Measurements from ENCODE around the gene TCEA2. TPM values are rescaled to one million over a fixed set of nuclear protein-coding genes. Genes with fewer than 3 reads are reported as not detected.

Gene TCEA2
- total and polyA plus RNA-seq, 2 of the 13 experiments (the other 11 are each of a cell fraction or from before 2014, with no cell fraction given) = 28.1 to 33.7 TPM

DNA sequence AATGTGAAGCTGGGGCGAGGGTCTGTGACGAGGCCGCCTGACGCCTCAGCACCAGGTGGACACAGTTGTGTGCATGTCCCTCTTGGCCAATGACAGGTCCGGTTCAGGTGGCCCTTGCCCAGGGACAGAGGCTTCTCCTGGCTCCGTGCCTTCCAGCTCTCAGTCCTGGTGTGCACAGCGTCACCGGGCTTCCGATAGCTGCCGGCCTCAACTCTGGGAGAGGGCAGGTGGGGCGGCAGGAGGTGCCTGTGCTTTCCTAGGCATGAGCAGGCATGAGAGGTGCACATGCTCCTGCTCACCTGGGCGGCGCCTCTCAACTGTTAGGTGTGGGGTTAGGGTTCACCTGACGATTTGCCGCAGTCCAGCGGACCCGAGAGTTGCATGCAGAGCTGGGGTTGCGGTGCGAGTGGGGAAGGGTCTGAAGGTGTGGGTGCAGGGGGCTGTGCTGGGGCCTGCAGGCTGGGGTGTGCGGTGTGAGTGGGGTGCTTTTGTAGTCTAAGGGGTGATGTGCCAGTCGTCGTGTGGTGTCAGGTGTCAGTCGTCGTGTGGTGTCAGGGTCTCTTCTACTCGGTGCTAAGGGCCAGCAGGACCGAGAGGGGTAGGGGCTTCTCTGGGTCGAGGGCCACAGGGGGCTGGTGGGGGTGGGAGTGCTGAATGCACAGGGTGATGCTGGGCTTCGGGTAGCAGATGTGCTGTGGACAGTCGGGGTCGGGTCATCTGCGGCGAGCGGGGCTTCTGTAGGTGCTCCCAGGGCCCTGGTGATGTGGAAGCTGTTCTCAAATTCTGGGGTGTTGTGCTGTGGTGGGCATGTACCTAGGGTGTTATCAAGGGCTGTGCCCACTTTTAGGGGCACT is 9.8 kb upstream of the TCEA2 start (continued):
- TF ChIP-seq JUN (CRISPR knock-in tag; IDR thresholded peaks at IDR 0.05) = peak; percentile 51
- no peak for TF ChIP-seq ZNF720 (CRISPR knock-in tag; IDR thresholded peaks at IDR 0.05)
- TF ChIP-seq, protein P1, sequence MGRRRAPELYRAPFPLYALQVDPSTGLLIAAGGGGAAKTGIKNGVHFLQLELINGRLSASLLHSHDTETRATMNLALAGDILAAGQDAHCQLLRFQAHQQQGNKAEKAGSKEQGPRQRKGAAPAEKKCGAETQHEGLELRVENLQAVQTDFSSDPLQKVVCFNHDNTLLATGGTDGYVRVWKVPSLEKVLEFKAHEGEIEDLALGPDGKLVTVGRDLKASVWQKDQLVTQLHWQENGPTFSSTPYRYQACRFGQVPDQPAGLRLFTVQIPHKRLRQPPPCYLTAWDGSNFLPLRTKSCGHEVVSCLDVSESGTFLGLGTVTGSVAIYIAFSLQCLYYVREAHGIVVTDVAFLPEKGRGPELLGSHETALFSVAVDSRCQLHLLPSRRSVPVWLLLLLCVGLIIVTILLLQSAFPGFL (CRISPR knock-in tag; IDR thresholded peaks at IDR 0.05) = no peak
- TF ChIP-seq KAT2B (IDR thresholded peaks at IDR 0.05; ENCODE audit: borderline replicate concordance, low read depth, low read length) = no peak
- TF ChIP-seq ZNF207 (IDR thresholded peaks at IDR 0.05; ENCODE audit: borderline replicate concordance) = no peak
- TF ChIP-seq ZNF709 (CRISPR knock-in tag; IDR thresholded peaks at IDR 0.05) = peak; percentile 73; the same call in 1 of the 2 replicates
- TF ChIP-seq TP53 (CRISPR knock-in tag; conservative IDR thresholded peaks at IDR 0.05) = no peak
- TF ChIP-seq POLR2AphosphoS5 (IDR thresholded peaks at IDR 0.05; ENCODE audit: low read depth, low read length) = peak; percentile 54; the same call in 1 of the 2 replicates
- TF ChIP-seq ZNF589 (CRISPR knock-in tag; conservative IDR thresholded peaks at IDR 0.05) = peak; percentile 93; the same call in 1 of the 2 replicates
- no peak for TF ChIP-seq AGO1 (IDR thresholded peaks at IDR 0.05; ENCODE audit: low read depth, low read length, poor library complexity, severe bottlenecking)
- TF ChIP-seq, protein P2, sequence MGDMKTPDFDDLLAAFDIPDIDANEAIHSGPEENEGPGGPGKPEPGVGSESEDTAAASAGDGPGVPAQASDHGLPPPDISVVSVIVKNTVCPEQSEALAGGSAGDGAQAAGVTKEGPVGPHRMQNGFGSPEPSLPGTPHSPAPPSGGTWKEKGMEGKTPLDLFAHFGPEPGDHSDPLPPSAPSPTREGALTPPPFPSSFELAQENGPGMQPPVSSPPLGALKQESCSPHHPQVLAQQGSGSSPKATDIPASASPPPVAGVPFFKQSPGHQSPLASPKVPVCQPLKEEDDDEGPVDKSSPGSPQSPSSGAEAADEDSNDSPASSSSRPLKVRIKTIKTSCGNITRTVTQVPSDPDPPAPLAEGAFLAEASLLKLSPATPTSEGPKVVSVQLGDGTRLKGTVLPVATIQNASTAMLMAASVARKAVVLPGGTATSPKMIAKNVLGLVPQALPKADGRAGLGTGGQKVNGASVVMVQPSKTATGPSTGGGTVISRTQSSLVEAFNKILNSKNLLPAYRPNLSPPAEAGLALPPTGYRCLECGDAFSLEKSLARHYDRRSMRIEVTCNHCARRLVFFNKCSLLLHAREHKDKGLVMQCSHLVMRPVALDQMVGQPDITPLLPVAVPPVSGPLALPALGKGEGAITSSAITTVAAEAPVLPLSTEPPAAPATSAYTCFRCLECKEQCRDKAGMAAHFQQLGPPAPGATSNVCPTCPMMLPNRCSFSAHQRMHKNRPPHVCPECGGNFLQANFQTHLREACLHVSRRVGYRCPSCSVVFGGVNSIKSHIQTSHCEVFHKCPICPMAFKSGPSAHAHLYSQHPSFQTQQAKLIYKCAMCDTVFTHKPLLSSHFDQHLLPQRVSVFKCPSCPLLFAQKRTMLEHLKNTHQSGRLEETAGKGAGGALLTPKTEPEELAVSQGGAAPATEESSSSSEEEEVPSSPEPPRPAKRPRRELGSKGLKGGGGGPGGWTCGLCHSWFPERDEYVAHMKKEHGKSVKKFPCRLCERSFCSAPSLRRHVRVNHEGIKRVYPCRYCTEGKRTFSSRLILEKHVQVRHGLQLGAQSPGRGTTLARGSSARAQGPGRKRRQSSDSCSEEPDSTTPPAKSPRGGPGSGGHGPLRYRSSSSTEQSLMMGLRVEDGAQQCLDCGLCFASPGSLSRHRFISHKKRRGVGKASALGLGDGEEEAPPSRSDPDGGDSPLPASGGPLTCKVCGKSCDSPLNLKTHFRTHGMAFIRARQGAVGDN (CRISPR knock-in tag; IDR thresholded peaks at IDR 0.05) = peak; percentile 99
- TF ChIP-seq, protein P3, sequence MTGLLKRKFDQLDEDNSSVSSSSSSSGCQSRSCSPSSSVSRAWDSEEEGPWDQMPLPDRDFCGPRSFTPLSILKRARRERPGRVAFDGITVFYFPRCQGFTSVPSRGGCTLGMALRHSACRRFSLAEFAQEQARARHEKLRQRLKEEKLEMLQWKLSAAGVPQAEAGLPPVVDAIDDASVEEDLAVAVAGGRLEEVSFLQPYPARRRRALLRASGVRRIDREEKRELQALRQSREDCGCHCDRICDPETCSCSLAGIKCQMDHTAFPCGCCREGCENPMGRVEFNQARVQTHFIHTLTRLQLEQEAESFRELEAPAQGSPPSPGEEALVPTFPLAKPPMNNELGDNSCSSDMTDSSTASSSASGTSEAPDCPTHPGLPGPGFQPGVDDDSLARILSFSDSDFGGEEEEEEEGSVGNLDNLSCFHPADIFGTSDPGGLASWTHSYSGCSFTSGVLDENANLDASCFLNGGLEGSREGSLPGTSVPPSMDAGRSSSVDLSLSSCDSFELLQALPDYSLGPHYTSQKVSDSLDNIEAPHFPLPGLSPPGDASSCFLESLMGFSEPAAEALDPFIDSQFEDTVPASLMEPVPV (CRISPR knock-in tag; IDR thresholded peaks at IDR 0.05) = peak; percentile 94
- no peak for TF ChIP-seq ZNF3 (CRISPR knock-in tag; IDR thresholded peaks at IDR 0.05)
- TF ChIP-seq SRSF4 (IDR thresholded peaks at IDR 0.05; ENCODE audit: low read depth, low read length, poor library complexity, severe bottlenecking) = no peak
- TF ChIP-seq, protein P4, sequence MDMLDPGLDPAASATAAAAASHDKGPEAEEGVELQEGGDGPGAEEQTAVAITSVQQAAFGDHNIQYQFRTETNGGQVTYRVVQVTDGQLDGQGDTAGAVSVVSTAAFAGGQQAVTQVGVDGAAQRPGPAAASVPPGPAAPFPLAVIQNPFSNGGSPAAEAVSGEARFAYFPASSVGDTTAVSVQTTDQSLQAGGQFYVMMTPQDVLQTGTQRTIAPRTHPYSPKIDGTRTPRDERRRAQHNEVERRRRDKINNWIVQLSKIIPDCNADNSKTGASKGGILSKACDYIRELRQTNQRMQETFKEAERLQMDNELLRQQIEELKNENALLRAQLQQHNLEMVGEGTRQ (IDR thresholded peaks at IDR 0.05; ENCODE audit: low read depth, low read length) = no peak
- TF ChIP-seq, protein P4 (CRISPR knock-in tag; IDR thresholded peaks at IDR 0.05; ENCODE audit: borderline replicate concordance) = no peak
- TF ChIP-seq TAF1 (CRISPR knock-in tag; IDR thresholded peaks at IDR 0.05) = no peak
- peak; percentile 73 for TF ChIP-seq ZC3H13 (CRISPR knock-in tag; IDR thresholded peaks at IDR 0.05)
